NCI-H128 (cell line): ENCODE results near the gene WDR83.
"Not testable (repeated sequence)": the region's sequence is repeated elsewhere in the genome, so short reads cannot be mapped to it uniquely, and the experiment has no call there.

ENCODE experiments used
- DNase-seq: peaks from one replicate; lab custom pipeline; 2025; ENCODE audit not compliant: unreplicated experiment; lab: John Stamatoyannopoulos, UW

The WDR83 gene

GRCh38 chr19:12681074-12681987 lies 14.7 kb downstream of the WDR83 start, which contains the start of gene DHPS:
Gene DHPS (minus strand): TSS chr19:12681880. CDS start chr19:12681766, 114 bp downstream.
- peak; percentile 91 for DNase-seq

DNA sequence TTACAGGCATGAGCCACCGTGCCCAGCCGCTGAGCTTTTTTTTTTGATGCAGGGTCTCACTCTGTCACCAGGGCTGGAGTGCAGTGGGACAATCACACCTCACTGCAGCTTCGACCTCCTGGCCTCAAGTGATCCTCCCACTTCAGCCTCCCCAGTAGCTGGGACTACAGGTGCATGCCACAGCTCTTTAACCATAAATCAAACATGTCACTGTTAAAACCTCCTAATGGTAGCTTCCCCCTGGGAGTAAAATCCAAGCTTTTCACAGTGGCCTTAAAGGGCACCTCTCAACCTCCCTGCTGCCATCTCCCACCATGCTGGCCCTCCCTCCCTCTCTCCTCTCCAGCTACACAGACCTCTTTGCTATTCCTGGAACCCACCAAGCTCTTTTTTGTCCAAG lies 19.2 kb downstream of the WDR83 start:
- DNase-seq: no peak

DNA sequence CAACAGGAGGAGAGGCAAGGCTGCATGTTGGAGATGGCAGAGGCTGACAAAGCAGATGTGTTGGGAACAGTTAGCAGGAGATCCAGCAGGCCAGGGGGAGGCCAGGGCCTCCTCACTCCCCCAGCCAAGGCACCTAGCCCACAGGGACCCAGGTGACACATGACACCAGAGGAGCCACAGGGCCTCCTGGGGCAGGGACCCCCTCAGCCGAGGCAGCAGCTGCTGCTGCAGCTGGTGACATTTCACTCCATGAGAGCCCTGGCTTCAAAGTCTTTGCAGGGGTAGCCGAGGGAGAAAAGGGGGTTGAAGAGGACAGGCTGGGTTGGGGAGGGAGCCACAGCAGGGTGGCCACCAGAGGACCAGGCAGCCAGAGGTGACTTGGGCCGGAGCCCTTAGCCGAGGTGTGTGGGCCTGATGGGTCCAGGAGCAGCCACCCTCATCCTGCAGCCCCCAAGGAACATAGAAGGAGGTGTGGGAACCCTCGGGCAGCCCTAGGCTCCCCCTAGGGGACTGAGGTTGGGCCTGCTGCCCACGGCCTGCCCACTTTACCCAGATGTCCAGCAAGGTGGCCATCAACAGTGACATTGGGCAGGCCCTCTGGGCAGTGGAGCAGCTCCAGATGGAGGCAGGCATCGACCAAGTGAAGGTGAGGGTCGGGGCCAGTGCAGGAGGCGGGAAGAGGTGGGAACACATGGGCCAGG lies 21.0 kb downstream of the WDR83 start, which contains the start of gene GNG14:
Gene GNG14, plus strand, starts transcription at position 503 of the 701 bp plus-strand sequence. Its CDS starts 51 bp downstream, at position 554.
- DNase-seq: no peak

- DNase-seq: no peak
These were observed 22.4 kb downstream of the WDR83 start for GRCh38 chr19:12689012-12689411.

DNA sequence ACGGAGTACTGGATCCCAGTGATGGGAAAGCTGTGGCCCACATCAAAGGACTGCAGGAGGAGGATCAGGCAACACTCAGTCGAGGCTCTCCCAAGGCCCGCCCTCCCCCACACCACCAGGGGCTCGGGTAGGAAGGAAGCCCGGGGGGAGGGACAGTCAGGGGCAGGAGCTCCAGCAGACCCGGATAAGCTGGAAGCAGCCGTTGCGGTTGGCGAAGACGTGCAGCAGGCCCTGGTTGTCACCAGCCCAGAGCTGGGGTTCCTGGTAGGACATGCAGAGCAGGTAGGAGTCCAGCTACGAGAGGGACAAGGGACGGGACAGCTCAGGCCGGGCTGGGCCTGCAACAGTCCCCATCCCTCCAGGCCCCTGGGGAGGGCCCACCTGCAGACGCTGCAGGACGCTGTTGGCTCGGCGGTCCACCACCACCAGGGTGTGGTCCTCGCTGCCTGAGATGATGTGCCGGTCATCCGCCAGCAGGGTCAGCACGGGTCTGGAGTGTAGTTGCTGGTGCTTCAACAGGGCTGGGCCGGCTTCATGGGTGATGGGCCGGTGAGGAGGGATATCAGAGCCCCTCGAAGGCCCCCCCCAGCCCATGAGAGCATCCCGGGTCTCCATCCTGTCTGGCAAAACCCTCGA lies 23.1 kb downstream of the WDR83 start:
- no peak for DNase-seq

GRCh38 chr19:12692960-12693359 lies 26.4 kb downstream of the WDR83 start:
- no peak for DNase-seq

DNA sequence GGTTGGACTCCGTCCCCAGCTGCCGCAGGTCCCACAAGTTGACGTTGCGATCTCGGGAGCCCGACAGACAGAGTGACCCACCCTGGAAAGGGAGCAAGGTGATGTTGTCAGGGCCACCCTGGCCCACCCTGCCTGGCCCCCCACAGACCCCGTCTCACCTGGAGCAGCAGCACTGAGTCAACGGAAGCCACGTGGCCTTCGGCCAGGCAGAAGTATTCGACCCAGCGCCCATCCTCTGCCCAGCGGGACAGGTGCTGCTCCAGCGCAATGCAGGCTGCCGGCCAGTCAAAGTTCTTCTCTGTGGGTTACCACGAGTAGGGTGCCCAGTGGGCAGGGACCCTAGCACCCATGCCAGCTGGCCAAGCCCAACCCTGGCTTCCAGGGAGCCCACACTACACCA lies 28.0 kb downstream of the WDR83 start:
- DNase-seq: no peak

GRCh38 chr19:12695096-12695495 lies 28.5 kb downstream of the WDR83 start:
- no peak for DNase-seq

DNA sequence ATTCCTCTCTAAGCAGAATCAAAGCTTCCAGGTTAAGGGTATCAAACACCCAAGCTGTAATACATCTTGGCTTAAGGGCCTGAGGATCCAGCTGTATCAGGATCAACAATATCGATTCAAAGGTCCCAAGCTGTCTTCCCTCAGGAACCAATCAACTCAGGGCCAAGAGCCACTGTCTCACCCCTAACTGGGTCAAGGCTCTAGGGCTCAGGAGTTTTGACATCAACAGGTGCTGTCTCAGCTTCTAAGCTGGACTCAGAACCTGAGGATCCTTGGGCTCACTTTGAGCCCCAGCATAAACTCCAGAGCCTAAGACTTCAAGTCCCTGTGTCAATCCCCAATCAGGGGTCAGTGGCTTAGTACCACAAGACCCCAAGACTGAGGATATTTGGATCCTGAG lies 28.9 kb downstream of the WDR83 start:
- no peak for DNase-seq

- DNase-seq: no peak
These were observed 29.4 kb downstream of the WDR83 start for GRCh38 chr19:12695997-12696365.

- DNase-seq: peak; percentile 83
These were observed 30.0 kb downstream of the WDR83 start, which contains the start of gene FBXW9 for GRCh38 chr19:12696366-12697335. Gene FBXW9 (minus strand): TSS chr19:12696631. CDS start chr19:12696581, 50 bp downstream.

DNA sequence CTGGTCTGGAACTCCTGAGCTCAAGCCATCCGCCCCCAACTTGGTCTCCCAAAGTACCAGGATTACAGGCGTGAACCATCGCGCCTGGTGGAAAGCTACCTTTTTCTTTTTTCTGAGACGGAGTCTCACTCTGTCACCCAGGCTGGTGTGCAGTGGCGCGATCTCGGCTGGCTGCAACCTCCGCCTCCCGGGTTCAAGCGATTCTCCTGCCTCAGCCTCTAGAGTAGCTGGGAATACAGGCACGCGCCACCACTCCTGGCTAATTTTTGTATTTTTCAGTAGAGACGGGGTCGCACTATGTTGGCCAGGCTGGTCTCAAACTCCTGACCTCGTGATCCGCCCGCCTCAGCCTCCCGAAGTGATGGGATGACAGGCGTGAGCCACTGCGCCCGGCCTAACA lies 30.8 kb downstream of the WDR83 start:
- not testable (repeated sequence) for DNase-seq

GRCh38 chr19:12698138-12698537 lies 31.5 kb downstream of the WDR83 start:
- no peak for DNase-seq

DNA sequence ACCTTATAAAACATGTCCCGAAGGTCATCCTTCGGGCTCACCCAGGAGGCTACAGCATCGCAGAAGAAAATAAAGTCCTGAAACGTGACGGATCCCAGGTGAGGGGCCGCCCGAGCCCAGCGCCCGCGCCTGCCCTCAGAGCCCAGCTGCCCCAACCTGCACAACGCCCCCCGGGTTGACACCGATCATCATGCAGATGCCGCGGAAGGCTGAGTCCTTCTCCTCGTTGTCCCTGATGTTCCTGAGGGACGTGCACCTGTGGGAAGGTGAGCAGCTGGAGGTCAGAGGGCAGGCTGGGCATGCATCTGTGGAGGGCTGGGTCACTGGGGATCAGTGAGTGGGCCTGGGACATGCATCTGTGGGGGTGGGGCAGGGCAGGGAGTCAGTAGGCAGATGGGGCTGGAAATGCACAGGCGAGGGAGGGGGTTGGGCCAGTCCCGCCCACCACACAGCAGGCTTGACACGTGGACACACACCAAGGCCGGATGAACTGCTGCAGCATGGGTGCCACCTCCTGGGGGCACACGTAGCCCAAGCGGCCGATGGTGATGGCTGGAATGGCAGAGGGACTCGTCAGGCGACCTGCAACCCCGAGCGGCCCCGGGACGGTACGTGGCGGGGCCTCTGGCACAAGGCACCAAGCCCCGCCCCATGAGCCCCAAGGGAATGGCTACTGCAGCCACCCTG lies 35.1 kb downstream of the WDR83 start:
- no peak for DNase-seq

DNA sequence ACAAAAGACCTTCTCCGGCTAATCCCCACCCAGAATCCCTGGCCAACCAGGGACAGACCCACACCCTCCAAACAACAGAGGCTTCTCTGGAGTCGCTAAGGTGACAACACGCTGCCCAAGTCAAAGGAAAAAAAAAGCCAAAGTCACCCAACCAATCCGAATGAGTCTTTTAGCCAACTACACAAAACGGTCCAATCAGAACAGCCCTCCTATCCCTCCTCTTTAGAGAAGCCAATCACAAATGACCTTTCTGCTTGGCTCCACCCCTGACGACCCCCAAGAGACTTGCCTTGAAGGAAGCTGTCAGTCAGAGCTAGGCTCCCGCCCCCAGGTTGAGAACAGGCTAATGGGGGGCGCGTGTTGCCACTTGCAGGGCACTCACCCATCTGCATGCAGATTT lies 36.4 kb downstream of the WDR83 start:
- peak; percentile 39 for DNase-seq

GRCh38 chr19:12705169-12705568 lies 38.6 kb downstream of the WDR83 start:
- no peak for DNase-seq

- no peak for DNase-seq
These were observed 39.2 kb downstream of the WDR83 start for GRCh38 chr19:12705654-12706331.

- no peak for DNase-seq
These were observed 39.7 kb downstream of the WDR83 start for GRCh38 chr19:12706332-12706718.

DNA sequence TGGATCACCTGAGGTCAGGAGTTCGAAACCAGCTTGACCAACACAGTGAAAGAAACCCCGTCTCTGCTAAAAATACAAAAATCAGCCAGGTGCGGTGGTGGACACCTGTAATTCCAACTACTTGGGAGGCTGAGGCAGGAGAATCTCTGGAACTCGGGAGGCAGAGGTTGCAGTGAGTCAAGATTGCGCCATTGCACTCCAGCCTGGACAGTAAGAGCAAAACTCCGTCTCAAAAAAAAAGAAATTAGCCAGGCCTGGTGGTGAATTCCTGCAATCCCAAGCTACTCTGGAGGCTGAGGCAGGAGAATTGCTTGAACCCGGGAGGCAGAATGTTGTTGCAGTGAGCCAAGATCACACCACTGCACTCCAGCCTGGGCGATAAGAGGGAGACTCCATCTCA lies 42.0 kb downstream of the WDR83 start:
- DNase-seq: no peak
